ENCODE measurements around the gene CRELD1. TPM values are rescaled to one million over a fixed set of nuclear protein-coding genes. Genes with fewer than 3 reads are reported as not detected.

The CRELD1 gene
- polyA plus RNA-seq, 3 donors, result 16.1 to 23.4 (median 19.2) TPM

GRCh38 chr3:9906480-9906879 is 27.2 kb upstream of the CRELD1 start:
- Mint-ChIP-seq H3K4me3 (no peak overlapping the region), H3K36me3 (no peaks in the 10 kb centered on the region), H3K27ac (no peak overlapping the region), H3K27me3 (ENCODE audit: low read depth in 3 of 3) (no peaks in the 10 kb centered on the region), H3K4me1 (peaks cover 25% of the 10 kb centered on the region), H3K9me3 (no peaks in the 10 kb centered on the region)
- no peak overlapping the region for H3K4me3 ChIP-seq (replicated peaks in 1 of 3; ENCODE audit: low read depth in 2 of 3, low read length in 3 of 3)
- no peak for DNase-seq
- H2AFZ ChIP-seq (ENCODE audit: insufficient read depth, low read depth, low read length, poor library complexity, severe bottlenecking), result no peak overlapping the region
- H3K9me3 ChIP-seq (replicated peaks in 1 of 2; ENCODE audit: control insufficient read depth in 1 of 2, insufficient read depth in 1 of 2, low read length in 2 of 2), result no peaks in the 10 kb centered on the region
- H3K4me1 ChIP-seq (ENCODE audit: control insufficient read depth in 1 of 2, insufficient read depth in 2 of 2, low read length in 2 of 2), result peaks cover 7 to 14% of the 10 kb centered on the region in 2 donors
- no peaks in the 10 kb centered on the region for H4K20me1 ChIP-seq (ENCODE audit: insufficient read depth, low read length)
- no peaks in the 10 kb centered on the region for H3K27me3 ChIP-seq (ENCODE audit: control insufficient read depth in 2 of 2, insufficient read depth in 2 of 2, low read length in 2 of 2)
- TF ChIP-seq CTCF (IDR thresholded peaks at IDR 0.05), result no peak
- no peak overlapping the region for H3K27ac ChIP-seq (ENCODE audit: low read depth in 1 of 2, low read length in 2 of 2)
- no CpG with 5 or more reads among the region's 5 CpGs for WGBS (ENCODE audit: insufficient coverage)
- H3K36me3 ChIP-seq (replicated peaks in 1 of 2; ENCODE audit: control insufficient read depth in 1 of 2, insufficient read depth in 2 of 2, low read length in 2 of 2), result no peaks in the 10 kb centered on the region
- H3K9ac ChIP-seq (ENCODE audit: insufficient read depth, low read length, poor library complexity, severe bottlenecking), result no peak overlapping the region
- H3K4me2 ChIP-seq (replicated peaks; ENCODE audit: extremely low read depth, low read length, poor library complexity, severe bottlenecking), result no peak overlapping the region
- intact Hi-C loops (cut with micrococcal nuclease), result no loop called here
- no peaks in the 10 kb centered on the region for H3K79me2 ChIP-seq (ENCODE audit: insufficient read depth, low read length)

- no peak for TF ChIP-seq CTCF (IDR thresholded peaks at IDR 0.05)
- no peak overlapping the region for H3K4me3 ChIP-seq (replicated peaks in 1 of 3; ENCODE audit: low read depth in 2 of 3, low read length in 3 of 3)
- no peaks in the 10 kb centered on the region for H3K79me2 ChIP-seq (ENCODE audit: insufficient read depth, low read length)
- Mint-ChIP-seq H3K27ac (peak overlapping the region in 1 of 7 donors; percentile 63), H3K4me1 (peaks cover 25% of the 10 kb centered on the region), H3K27me3 (ENCODE audit: low read depth in 3 of 3) (no peaks in the 10 kb centered on the region), H3K4me3 (no peak overlapping the region), H3K36me3 (no peaks in the 10 kb centered on the region), H3K9me3 (no peaks in the 10 kb centered on the region)
- H3K27ac ChIP-seq (ENCODE audit: low read depth in 1 of 2, low read length in 2 of 2), result no peak overlapping the region
- H3K4me1 ChIP-seq (ENCODE audit: control insufficient read depth in 1 of 2, insufficient read depth in 2 of 2, low read length in 2 of 2), result peaks cover 10 to 14% of the 10 kb centered on the region in 2 donors
- no peak overlapping the region for H2AFZ ChIP-seq (ENCODE audit: insufficient read depth, low read depth, low read length, poor library complexity, severe bottlenecking)
- H3K36me3 ChIP-seq (replicated peaks in 1 of 2; ENCODE audit: control insufficient read depth in 1 of 2, insufficient read depth in 2 of 2, low read length in 2 of 2), result no peaks in the 10 kb centered on the region
- no peak overlapping the region for H3K9ac ChIP-seq (ENCODE audit: insufficient read depth, low read length, poor library complexity, severe bottlenecking)
- no peaks in the 10 kb centered on the region for H3K27me3 ChIP-seq (ENCODE audit: control insufficient read depth in 2 of 2, insufficient read depth in 2 of 2, low read length in 2 of 2)
- no peaks in the 10 kb centered on the region for H4K20me1 ChIP-seq (ENCODE audit: insufficient read depth, low read length)
- 94% methylated on average over 2 of the region's 3 CpGs for WGBS (ENCODE audit: insufficient coverage)
- intact Hi-C loops (cut with micrococcal nuclease), result no loop called here
- no peak overlapping the region for H3K4me2 ChIP-seq (replicated peaks; ENCODE audit: extremely low read depth, low read length, poor library complexity, severe bottlenecking)
- H3K9me3 ChIP-seq (replicated peaks in 1 of 2; ENCODE audit: control insufficient read depth in 1 of 2, insufficient read depth in 1 of 2, low read length in 2 of 2), result no peaks in the 10 kb centered on the region
- DNase-seq, result no peak
Observed at GRCh38 chr3:9908286-9908685, 25.3 kb upstream of the CRELD1 start.
